ENCODE results near the gene TRABD2B.

Gene TRABD2B

DNA sequence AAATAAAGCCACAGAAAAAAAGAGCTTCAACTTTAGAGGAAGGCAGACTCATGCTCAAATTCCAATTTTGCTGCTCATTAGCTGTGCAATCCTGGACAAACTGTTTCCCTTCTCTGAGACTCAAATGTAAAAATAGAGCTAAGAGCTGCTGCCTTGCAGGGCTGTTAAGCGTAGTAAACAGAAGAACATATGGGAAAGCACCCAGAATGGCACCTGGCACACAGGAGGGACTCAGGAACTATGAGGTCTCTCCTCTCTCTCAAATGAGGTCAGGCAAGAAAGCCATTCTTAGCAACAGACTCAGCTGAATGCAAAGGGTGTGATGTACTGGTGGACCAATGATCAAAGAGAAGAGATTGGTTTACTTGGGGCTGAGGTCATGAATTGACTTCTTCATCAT, 61.3 kb downstream of the TRABD2B start:
- no peak for DNase-seq (ENCODE audit: low read depth)

DNA sequence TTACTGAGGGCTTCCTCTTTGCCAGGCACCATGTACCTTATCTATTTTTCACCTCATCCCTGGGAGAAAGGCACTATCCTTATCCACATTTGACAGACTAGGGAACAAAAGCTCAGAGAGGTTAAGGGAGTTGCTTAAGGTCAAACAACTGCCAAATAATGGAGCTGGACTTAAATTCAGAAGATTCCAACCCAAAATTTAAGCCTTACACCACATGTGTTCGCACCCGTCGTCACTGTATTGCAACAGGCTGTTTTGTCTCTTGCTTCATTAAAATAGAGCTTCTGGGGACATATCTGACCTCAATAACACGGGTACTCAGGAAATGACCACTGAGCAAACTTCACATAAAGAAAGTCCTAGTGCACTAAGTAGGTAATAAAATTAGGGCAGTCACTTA, 62.0 kb downstream of the TRABD2B start:
- DNase-seq (ENCODE audit: low read depth), result no peak

DNA sequence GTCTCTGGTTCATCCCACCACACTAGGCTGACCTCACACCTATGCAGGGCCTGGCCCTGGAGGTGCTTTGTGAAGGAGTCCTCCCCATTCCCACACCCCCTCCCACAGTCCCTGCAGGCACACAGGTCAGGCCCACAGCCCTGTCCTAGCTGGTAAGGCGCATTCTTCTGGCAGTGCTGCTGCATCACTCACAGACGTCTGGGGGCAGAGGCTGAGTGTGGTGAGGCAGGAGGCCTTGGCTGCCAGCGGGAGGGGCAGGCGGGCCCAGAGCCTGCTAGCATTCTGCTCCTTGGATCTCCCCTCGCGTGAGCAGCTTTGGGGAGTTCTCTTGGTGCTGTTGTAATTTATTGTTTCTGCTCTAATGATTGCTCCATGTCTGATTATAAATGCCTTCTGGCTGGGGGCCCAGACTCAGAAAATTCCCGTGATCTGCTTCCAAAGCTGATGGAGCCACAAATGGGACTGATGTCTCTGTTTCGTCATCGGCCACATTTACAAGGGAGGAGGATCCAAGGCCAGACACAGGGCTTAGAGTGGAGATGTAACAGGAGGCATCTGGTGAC, 62.9 kb downstream of the TRABD2B start:
- DNase-seq (ENCODE audit: low read depth), result no peak

- no peak for DNase-seq (ENCODE audit: low read depth)
Measured at GRCh38 chr1:47932743-47933142, 64.4 kb downstream of the TRABD2B start.

GRCh38 chr1:47931395-47931794, 65.8 kb downstream of the TRABD2B start:
- no peak for DNase-seq (ENCODE audit: low read depth)

DNA sequence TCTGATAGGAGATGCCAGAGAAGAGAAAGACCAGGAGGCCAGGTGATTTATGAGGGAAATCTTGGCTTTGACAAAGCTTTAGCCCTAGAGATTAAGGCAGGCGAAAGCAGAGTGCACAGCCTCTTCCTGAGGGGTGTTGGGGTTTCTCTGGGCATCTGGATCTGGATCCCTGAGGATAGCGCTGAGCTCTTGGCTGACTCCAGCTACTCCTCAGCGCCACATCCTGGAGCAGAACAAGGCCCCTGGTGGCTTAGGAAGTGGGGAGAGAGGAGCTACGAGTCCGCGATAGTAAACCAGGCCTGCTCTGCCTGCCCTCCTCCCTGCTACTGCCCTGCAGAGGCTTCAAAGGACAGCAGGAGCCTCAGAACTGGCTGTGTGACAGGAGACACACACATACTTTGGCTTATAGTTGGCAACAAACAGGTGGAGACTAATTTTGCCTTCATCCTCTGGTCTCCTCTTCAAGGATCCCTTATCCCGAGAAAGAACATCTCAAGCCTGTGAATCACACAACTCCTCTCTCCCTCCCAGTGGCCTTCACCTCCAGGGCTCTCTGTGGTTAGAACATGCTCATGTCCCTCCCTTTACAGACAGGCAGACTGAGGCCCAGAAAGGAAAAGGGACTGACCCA, 66.9 kb downstream of the TRABD2B start:
- no peak for DNase-seq (ENCODE audit: low read depth)

DNA sequence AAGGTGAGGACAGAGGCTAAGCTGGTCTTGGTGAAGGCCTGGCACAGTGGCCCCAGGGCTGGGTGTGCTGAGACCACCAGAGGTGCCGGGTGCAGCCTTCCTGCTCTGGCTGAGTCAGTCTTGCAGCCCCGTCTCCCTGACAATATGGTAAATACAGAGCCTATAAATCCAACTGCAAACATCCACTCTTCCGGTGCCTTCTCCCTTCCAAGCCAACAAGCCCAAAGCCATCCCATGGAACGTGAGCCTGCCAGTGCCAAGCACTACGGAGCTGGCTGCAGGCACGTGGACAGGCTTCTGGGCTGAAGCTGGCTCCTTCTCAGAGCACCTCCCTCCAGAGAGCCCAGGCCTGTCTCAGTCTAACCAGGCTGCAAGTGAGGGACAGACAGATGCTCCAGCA, 70.0 kb downstream of the TRABD2B start:
- no peak for DNase-seq (ENCODE audit: low read depth)

DNA sequence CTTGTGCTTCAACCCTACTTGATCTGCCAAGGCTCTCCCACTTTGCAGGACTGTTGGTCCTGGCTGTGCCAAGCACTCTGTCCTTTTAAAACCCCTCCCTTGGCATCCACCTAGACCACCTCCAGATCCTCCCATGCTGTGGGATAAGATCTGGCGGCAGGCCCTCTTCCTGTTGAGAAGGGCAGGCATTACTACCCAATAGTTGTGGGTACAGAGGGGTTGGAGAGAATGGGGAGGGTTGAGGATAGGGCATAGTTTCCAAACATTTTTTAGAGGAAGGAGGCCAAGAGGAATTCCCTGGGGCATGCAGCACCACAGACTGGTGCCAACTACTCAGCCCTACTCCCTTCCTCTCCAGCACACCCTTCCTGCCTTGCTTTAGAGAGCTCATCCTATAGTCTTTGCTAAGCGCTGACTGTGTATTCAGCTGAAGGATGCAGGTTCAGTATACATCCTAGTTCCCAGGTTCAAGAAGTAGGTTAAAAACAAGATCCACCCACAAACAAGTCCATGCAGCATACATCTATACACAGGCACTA, 70.7 kb downstream of the TRABD2B start:
- no peak for DNase-seq (ENCODE audit: low read depth)

- no peak for DNase-seq (ENCODE audit: low read depth)
Measured at GRCh38 chr1:47924270-47925048, 72.7 kb downstream of the TRABD2B start.

DNA sequence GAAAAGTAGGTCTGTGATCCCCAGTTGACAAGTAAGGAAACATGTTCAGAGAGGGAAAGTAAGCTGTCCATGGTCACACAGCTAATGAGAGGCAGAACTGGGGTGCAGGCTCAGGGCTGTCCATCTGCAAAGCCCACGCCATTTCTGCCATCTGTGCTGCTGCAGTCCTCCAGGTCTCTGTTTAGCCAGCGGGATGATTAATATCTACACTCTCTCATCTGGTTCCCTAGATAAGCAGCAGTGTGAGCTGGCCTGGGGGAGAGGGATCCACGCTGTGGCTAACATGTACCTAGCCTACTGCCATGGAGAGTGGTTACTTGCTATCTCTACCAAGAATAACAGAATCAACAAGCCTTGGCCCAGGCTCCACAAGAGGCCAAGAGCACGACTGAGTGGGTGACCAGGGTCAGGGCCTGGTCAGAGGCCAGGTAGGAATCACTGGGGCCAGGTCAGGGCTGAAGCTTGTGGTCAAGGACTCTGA, 75.2 kb downstream of the TRABD2B start:
- no peak for DNase-seq (ENCODE audit: low read depth)

- no peak for DNase-seq (ENCODE audit: low read depth)
Measured at GRCh38 chr1:47919113-47919833, 77.9 kb downstream of the TRABD2B start.

GRCh38 chr1:47918257-47918867, 78.8 kb downstream of the TRABD2B start:
- no peak for DNase-seq (ENCODE audit: low read depth)

GRCh38 chr1:47917687-47918086, 79.5 kb downstream of the TRABD2B start:
- no peak for DNase-seq (ENCODE audit: low read depth)

GRCh38 chr1:47915677-47916353, 81.4 kb downstream of the TRABD2B start:
- DNase-seq (ENCODE audit: low read depth), result no peak

GRCh38 chr1:47914952-47915676, 82.1 kb downstream of the TRABD2B start:
- no peak for DNase-seq (ENCODE audit: low read depth)

DNA sequence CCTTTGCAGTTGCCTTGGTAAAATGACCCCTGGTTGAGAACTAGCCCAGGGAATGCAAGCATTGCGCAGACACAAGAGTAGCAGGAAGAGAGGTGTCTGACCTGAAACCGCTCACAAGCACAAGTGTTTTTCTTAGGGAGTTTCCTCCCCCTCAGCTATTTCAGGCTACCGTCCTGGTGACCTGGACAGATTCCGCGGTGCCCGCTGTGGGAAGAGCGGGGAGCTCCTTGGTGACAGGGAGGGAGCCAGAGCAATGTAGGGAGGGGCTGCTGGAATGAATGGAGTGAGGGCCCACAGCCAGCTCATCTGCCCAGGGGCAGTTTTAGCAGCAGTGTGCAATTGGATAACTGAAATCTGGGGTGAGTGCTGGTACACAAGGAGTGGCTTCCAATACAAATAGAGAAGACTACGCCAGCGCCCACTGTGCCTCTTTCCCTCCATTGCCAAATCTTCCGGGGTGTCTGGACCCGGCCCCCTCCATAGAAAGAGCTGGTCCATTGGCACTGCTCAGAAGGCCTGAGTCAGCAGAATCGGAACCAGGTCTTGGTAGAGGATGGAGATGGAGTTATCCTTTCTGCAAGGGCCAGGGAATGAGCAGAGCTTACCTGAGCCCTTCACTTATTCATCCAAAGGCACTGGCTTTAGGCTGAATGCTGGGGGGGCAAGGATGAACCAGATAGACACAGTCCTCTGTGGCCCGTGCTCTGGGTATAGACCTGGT, 82.8 kb downstream of the TRABD2B start:
- DNase-seq (ENCODE audit: low read depth), result no peak

GRCh38 chr1:47913225-47913823, 83.9 kb downstream of the TRABD2B start:
- DNase-seq (ENCODE audit: low read depth), result no peak

- no peak for DNase-seq (ENCODE audit: low read depth)
Measured at GRCh38 chr1:47912756-47913155, 84.4 kb downstream of the TRABD2B start.

DNA sequence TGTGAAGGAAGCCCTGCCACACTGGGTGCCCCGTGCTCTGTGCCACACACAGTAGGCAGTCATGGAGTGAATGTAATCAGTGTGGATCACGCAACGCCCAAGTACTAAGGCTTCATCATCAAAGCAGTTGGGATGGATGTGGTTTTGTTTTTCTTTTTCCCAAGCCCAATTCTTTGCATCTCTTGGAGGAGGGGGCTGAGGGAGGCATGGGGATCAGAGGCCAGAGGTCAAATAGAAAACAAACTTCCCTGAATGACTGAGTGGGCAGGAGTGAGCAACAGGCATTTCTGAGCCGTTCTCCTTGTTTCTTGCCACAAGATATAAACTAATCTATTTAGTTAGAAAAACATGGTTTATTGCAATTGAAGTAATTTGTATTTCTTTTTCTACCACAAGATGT, 85.3 kb downstream of the TRABD2B start:
- DNase-seq (ENCODE audit: low read depth), result no peak

DNA sequence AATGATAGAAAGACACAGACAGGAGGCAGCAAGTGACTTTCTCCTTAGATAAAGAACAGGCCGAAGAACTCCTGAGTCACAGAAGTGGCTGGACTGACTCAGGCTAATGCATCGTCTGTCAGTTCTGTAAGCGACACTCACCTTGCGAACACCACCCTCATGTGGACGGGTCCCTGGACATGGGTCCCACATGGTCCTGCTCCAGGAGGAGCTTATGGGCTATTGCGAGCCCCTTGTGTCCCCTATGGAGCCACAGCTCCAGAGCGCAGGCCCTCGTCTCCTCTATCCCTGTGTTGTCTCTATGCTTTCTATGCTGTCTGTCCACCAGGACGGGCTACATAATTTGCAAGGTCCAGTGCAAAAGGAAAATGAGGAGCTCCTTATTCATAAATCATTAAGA, 85.8 kb downstream of the TRABD2B start:
- DNase-seq (ENCODE audit: low read depth), result no peak
